Measurements from ENCODE around the gene EXD3. TPM values are rescaled to one million over a fixed set of nuclear protein-coding genes. Genes with fewer than 3 reads are reported as not detected.

The EXD3 gene
- total and polyA plus RNA-seq, 2 of the 4 experiments (the other 2 are of a cell fraction) = 1.1 to 7.4 TPM

DNA sequence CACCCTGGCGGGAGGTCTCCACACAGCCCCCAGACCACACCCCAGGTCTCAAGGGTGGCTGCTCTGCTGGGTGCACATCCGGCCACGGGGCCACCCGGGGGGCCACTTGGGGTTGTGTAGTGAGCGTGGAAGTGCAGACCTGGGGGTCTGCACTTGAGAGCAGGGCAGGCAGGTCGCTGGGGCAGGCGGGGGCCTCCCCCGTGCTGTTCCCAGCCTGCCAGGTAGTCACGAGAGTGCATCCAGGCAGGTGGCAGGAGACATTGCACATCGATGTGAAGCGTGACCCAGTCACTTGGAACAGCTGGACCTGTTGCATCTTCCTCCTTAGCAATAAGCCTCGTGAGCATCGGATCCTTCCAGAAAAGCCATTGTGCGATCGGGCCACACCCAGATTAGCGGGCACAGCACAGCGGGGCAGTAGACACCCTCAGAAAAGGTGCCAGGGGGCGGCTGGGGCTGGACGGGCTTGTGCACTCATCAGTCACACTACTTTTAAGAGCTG, 23.0 kb upstream of the EXD3 start:
- Histone ChIP-seq H3K79me1 (ENCODE audit: low read depth in 1 of 2, low read length in 2 of 2) (no peaks in the 10 kb centered on the region), H2AK9ac (replicated peaks; ENCODE audit: low read depth, low read length, poor library complexity) (no peak overlapping the region), H3K4me2 (ENCODE audit: low read depth, low read length) (no peak overlapping the region), H2BK15ac (ENCODE audit: low read depth, low read length) (no peak overlapping the region), H2BK5ac (ENCODE audit: low read depth, low read length, poor library complexity, severe bottlenecking) (no peak overlapping the region), H4K8ac (ENCODE audit: low read depth in 2 of 2, low read length in 2 of 2) (no peak overlapping the region), H3K36me3 (ENCODE audit: control insufficient read depth, insufficient read depth, low read length) (peaks cover 18% of the 10 kb centered on the region), H3K18ac (ENCODE audit: low read depth, low read length) (no peak overlapping the region), H3K27ac (ENCODE audit: insufficient read depth, low read length) (no peak overlapping the region), H3K23ac (ENCODE audit: low read depth, low read length) (no peak overlapping the region), H3K27me3 (ENCODE audit: control insufficient read depth, insufficient read depth, low read length) (peaks cover 3% of the 10 kb centered on the region; the same call in 1 of the 2 replicates), H3K9me3 (ENCODE audit: control insufficient read depth, insufficient read depth, low read length) (no peaks in the 10 kb centered on the region), H2AFZ (replicated peaks; ENCODE audit: low read length, poor library complexity) (no peak overlapping the region), H3K14ac (replicated peaks; ENCODE audit: low read depth, low read length) (no peak overlapping the region), H3K4ac (ENCODE audit: low read depth, low read length) (no peak overlapping the region), H2BK120ac (ENCODE audit: low read depth, low read length) (no peak overlapping the region), H4K20me1 (ENCODE audit: insufficient read depth, low read length) (peaks cover 4% of the 10 kb centered on the region; the same call in 1 of the 2 replicates), H2BK20ac (ENCODE audit: low read depth, low read length) (no peak overlapping the region), H3K9ac (ENCODE audit: low read depth, low read length) (no peak overlapping the region), H3K9me1 (ENCODE audit: insufficient read depth, low read length) (no peaks in the 10 kb centered on the region), H2AK5ac (ENCODE audit: low read depth, low read length) (no peak overlapping the region), H3K56ac (ENCODE audit: extremely low read depth, insufficient read depth, low read length) (no peak overlapping the region), H3K4me3 (ENCODE audit: insufficient read depth, low read depth, low read length) (no peak overlapping the region), H3K4me1 (ENCODE audit: control insufficient read depth, insufficient read depth, low read length) (peaks cover 2% of the 10 kb centered on the region; the same call in 1 of the 2 replicates), H4K5ac (ENCODE audit: low read depth, low read length) (no peak overlapping the region), H4K91ac (ENCODE audit: insufficient read depth, low read depth, low read length) (no peak overlapping the region)
- ATAC-seq (ENCODE audit: low read depth) (no peak), DNase-seq (no peak)
- CTCF ChIA-PET = interaction anchor here (0.9 kb wide), 2 partner anchors 8 to 9 kb away, joined by 3 read pairs; no protein-coding TSS in a partner anchor
- in situ Hi-C loops (cut with MboI; ENCODE audit: low sequenced_read_pairs) (no loop called here), dilution Hi-C loops (cut with HindIII; ENCODE audit: low sequenced_read_pairs, unreplicated experiment) (no loop called here), intact Hi-C loops (cut with micrococcal nuclease) (loop anchor here (2.0 kb wide), 2 partner anchors 151 to 159 kb away; no protein-coding TSS in a partner anchor)
- TF ChIP-seq RCOR1 (IDR thresholded peaks at IDR 0.05; ENCODE audit: insufficient replicate concordance, low read length) (no peak), MXI1 (IDR thresholded peaks at IDR 0.05; ENCODE audit: borderline replicate concordance, low read depth, low read length) (no peak), RFX5 (IDR thresholded peaks at IDR 0.05; ENCODE audit: low read depth, low read length) (no peak), NFE2L2 (IDR thresholded peaks at IDR 0.05; ENCODE audit: low read depth, low read length) (no peak), CEBPB (IDR thresholded peaks at IDR 0.05; ENCODE audit: low read depth, low read length) (no peak), MAZ (IDR thresholded peaks at IDR 0.05; ENCODE audit: borderline replicate concordance, low read depth, low read length) (no peak), POLR2A (IDR thresholded peaks at IDR 0.05; ENCODE audit: low read depth, low read length) (no peak), FOS (IDR thresholded peaks at IDR 0.05; ENCODE audit: low read depth, low read length) (no peak), BHLHE40 (IDR thresholded peaks at IDR 0.05; ENCODE audit: low read depth, low read length) (no peak), CHD1 (IDR thresholded peaks at IDR 0.05; ENCODE audit: low read depth, low read length) (no peak), MAFK (IDR thresholded peaks at IDR 0.05; ENCODE audit: low read depth, low read length) (no peak), SMC3 (IDR thresholded peaks at IDR 0.05; ENCODE audit: low read depth, low read length) (no peak)
- TF ChIP-seq, protein P1, sequence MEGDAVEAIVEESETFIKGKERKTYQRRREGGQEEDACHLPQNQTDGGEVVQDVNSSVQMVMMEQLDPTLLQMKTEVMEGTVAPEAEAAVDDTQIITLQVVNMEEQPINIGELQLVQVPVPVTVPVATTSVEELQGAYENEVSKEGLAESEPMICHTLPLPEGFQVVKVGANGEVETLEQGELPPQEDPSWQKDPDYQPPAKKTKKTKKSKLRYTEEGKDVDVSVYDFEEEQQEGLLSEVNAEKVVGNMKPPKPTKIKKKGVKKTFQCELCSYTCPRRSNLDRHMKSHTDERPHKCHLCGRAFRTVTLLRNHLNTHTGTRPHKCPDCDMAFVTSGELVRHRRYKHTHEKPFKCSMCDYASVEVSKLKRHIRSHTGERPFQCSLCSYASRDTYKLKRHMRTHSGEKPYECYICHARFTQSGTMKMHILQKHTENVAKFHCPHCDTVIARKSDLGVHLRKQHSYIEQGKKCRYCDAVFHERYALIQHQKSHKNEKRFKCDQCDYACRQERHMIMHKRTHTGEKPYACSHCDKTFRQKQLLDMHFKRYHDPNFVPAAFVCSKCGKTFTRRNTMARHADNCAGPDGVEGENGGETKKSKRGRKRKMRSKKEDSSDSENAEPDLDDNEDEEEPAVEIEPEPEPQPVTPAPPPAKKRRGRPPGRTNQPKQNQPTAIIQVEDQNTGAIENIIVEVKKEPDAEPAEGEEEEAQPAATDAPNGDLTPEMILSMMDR (conservative IDR thresholded peaks at IDR 0.05; ENCODE audit: low read depth, low read length) = no peak
- TF ChIP-seq, protein P2, sequence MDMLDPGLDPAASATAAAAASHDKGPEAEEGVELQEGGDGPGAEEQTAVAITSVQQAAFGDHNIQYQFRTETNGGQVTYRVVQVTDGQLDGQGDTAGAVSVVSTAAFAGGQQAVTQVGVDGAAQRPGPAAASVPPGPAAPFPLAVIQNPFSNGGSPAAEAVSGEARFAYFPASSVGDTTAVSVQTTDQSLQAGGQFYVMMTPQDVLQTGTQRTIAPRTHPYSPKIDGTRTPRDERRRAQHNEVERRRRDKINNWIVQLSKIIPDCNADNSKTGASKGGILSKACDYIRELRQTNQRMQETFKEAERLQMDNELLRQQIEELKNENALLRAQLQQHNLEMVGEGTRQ (IDR thresholded peaks at IDR 0.05; ENCODE audit: low read depth, low read length) = no peak
- TF ChIP-seq, protein P3, sequence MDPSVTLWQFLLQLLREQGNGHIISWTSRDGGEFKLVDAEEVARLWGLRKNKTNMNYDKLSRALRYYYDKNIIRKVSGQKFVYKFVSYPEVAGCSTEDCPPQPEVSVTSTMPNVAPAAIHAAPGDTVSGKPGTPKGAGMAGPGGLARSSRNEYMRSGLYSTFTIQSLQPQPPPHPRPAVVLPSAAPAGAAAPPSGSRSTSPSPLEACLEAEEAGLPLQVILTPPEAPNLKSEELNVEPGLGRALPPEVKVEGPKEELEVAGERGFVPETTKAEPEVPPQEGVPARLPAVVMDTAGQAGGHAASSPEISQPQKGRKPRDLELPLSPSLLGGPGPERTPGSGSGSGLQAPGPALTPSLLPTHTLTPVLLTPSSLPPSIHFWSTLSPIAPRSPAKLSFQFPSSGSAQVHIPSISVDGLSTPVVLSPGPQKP (IDR thresholded peaks at IDR 0.05; ENCODE audit: borderline replicate concordance, low read depth, low read length) = no peak
- WGBS, 2 experiments (ENCODE audit: extremely low coverage in 2 of 2, insufficient read length in 1 of 2) = 66% methylated on average over 5 of the region's 19 CpGs; no CpG with 5 or more reads in 1 of the 2 experiments
- POLR2A ChIA-PET (ENCODE audit: unreplicated experiment) = no interaction called here
- BruUV-seq (replicated peaks) = no TSS peak

All from IMR-90 (cell line).